ENCODE data around the gene NFKBIE.

GRCh38 chr6:44301782-44302564, 36.6 kb upstream of the NFKBIE start:
- no peak for TF ChIP-seq HOXB6 (CRISPR knock-in tag; IDR thresholded peaks at IDR 0.05; ENCODE audit: borderline replicate concordance)
- TF ChIP-seq SREBF2 (CRISPR knock-in tag; IDR thresholded peaks at IDR 0.05): no peak
- no peak for TF ChIP-seq SMC3 (conservative IDR thresholded peaks at IDR 0.05; ENCODE audit: insufficient read depth, low read depth, low read length)
